HepG2 (cell line): Measurements from ENCODE around the gene SRD5A3. TPM values are rescaled to one million over a fixed set of nuclear protein-coding genes. Genes with fewer than 3 reads are reported as not detected.

Experiments used
- BCLAF1 ChIP-seq: fragments of 450-650 bp; IDR thresholded peaks from 2 replicates; pipeline ENCODE4 v1.6.1; 2017; ENCODE audit warnings: mild to moderate bottlenecking
- CBX2 ChIP-seq, 2 experiments: fragments of 200-600 bp in 1 of 2; sonication (generic); formaldehyde crosslinking in 1 of 2; IDR thresholded peaks; 2 replicates each; pipeline versions ENCODE4 v1.7.0 to v1.8.1; 2018 to 2022; ENCODE audit warnings: low read depth in 2 of 2, low read length in 1 of 2, mild to moderate bottlenecking in 1 of 2, missing genetic modification reagents in 1 of 2
- DMTF1 ChIP-seq: sonication (generic); formaldehyde crosslinking; IDR thresholded peaks from 2 replicates; pipeline ENCODE4 v1.4.0; 2020; ENCODE audit warnings: mild to moderate bottlenecking, missing genetic modification reagents
- EED ChIP-seq: sonication (generic); formaldehyde crosslinking; IDR thresholded peaks from 2 replicates; pipeline ENCODE4 v1.5.0; 2020; ENCODE audit warnings: mild to moderate bottlenecking, missing genetic modification reagents
- JUND ChIP-seq: sonication (generic); formaldehyde crosslinking; IDR thresholded peaks from 2 replicates; pipeline ENCODE4 v1.8.0; 2022; ENCODE audit warnings: mild to moderate bottlenecking, missing genetic modification reagents
- KLF15 ChIP-seq: sonication (generic); formaldehyde crosslinking; IDR thresholded peaks from 2 replicates; pipeline ENCODE4 v1.8.1; 2023; ENCODE audit warnings: borderline replicate concordance, mild to moderate bottlenecking, inconsistent platforms, missing genetic modification reagents, mixed read lengths
- NR2C2 ChIP-seq: sonication (generic); formaldehyde crosslinking; IDR thresholded peaks from 2 replicates; pipeline ENCODE4 v1.4.0; 2020; ENCODE audit warnings: missing genetic modification reagents, mild to moderate bottlenecking, moderate library complexity, borderline replicate concordance
- POGZ ChIP-seq: sonication (generic); formaldehyde crosslinking; IDR thresholded peaks from 2 replicates; pipeline ENCODE4 v1.4.0; 2020; ENCODE audit warnings: mild to moderate bottlenecking, missing genetic modification reagents
- RFXAP ChIP-seq: sonication (generic); formaldehyde crosslinking; IDR thresholded peaks from 2 replicates; pipeline ENCODE4 v1.4.0; 2020; ENCODE audit warnings: missing genetic modification reagents, borderline replicate concordance
- RORA ChIP-seq: sonication (generic); formaldehyde crosslinking; IDR thresholded peaks from 2 replicates; pipeline ENCODE4 v1.5.0; 2020; ENCODE audit warnings: mild to moderate bottlenecking, missing genetic modification reagents, moderate library complexity
- SIX4 ChIP-seq: sonication (generic); formaldehyde crosslinking; IDR thresholded peaks from 2 replicates; pipeline ENCODE4 v1.4.0; 2020; ENCODE audit warnings: missing genetic modification reagents
- SOX5 ChIP-seq: IDR thresholded peaks from 2 replicates; pipeline ENCODE4 v1.6.1; 2016; ENCODE audit warnings: borderline replicate concordance
- ZBTB21 ChIP-seq: sonication (generic); formaldehyde crosslinking; IDR thresholded peaks from 2 replicates; pipeline ENCODE4 v1.4.0; 2020; ENCODE audit warnings: missing genetic modification reagents
- ZBTB3 ChIP-seq: sonication (generic); formaldehyde crosslinking; IDR thresholded peaks from 2 replicates; pipeline ENCODE4 v1.4.0; 2020; ENCODE audit warnings: low read depth, mild to moderate bottlenecking, moderate library complexity, missing genetic modification reagents, borderline replicate concordance
- ZNF124 ChIP-seq: sonication (generic); formaldehyde crosslinking; IDR thresholded peaks from 2 replicates; pipeline ENCODE4 v1.4.0; 2020; ENCODE audit warnings: missing genetic modification reagents
- ZNF207 ChIP-seq: fragments of 450-650 bp; IDR thresholded peaks from 2 replicates; pipeline ENCODE4 v1.6.1; 2016; ENCODE audit warnings: antibody characterized with exemption, borderline replicate concordance
- ZNF780A ChIP-seq: sonication (generic); formaldehyde crosslinking; IDR thresholded peaks from 2 replicates; pipeline ENCODE4 v1.8.0; 2022; ENCODE audit warnings: mild to moderate bottlenecking, missing genetic modification reagents, moderate library complexity
- ZZZ3 ChIP-seq: sonication (generic); formaldehyde crosslinking; IDR thresholded peaks from 2 replicates; pipeline ENCODE4 v1.4.0; 2020; ENCODE audit warnings: missing genetic modification reagents, mild to moderate bottlenecking, borderline replicate concordance
- polyA plus RNA-seq, 8 experiments: library from polyadenylated mRNA; depleted of rRNA in 3 of 8; stranded (reverse) in 7 of 8; unstranded in 1 of 8; fragments of >200 nt; fragmentation: Illumina TruSeq in 4 of 8; extraction: Trizol in 4 of 8; gene quantifications; 2 replicates each; pipeline versions ENCODE4 v1.2.1 to v1.2.3, GENCODE V29; 2011 to 2016; ENCODE audit warnings: low read depth in 4 of 8, missing spikeins in 1 of 8, mixed read lengths in 1 of 8; ENCODE audit not compliant: insufficient read depth in 1 of 8
- total RNA-seq, 5 experiments: library from RNA; depleted of rRNA; stranded (reverse); fragments of >200 nt; fragmentation: Illumina TruSeq; extraction: Trizol; gene quantifications; 2 replicates each; pipeline ENCODE4 v1.2.3, GENCODE V29; 2016; ENCODE audit warnings: low read depth in 1 of 5
- TF ChIP-seq, protein P1 (sequence below): sonication (generic); formaldehyde crosslinking; IDR thresholded peaks from 2 replicates; pipeline ENCODE4 v1.8.0; 2022; ENCODE audit warnings: mild to moderate bottlenecking, missing genetic modification reagents
- TF ChIP-seq, protein P2 (sequence below): sonication (generic); formaldehyde crosslinking; IDR thresholded peaks from 2 replicates; pipeline ENCODE4 v1.8.0; 2022; ENCODE audit warnings: mild to moderate bottlenecking, missing genetic modification reagents, moderate library complexity

The SRD5A3 gene
- total and polyA plus RNA-seq, 2 of the 13 experiments (the other 11 are each of a cell fraction or from before 2014, with no cell fraction given) = 12.4 to 18.4 TPM

DNA sequence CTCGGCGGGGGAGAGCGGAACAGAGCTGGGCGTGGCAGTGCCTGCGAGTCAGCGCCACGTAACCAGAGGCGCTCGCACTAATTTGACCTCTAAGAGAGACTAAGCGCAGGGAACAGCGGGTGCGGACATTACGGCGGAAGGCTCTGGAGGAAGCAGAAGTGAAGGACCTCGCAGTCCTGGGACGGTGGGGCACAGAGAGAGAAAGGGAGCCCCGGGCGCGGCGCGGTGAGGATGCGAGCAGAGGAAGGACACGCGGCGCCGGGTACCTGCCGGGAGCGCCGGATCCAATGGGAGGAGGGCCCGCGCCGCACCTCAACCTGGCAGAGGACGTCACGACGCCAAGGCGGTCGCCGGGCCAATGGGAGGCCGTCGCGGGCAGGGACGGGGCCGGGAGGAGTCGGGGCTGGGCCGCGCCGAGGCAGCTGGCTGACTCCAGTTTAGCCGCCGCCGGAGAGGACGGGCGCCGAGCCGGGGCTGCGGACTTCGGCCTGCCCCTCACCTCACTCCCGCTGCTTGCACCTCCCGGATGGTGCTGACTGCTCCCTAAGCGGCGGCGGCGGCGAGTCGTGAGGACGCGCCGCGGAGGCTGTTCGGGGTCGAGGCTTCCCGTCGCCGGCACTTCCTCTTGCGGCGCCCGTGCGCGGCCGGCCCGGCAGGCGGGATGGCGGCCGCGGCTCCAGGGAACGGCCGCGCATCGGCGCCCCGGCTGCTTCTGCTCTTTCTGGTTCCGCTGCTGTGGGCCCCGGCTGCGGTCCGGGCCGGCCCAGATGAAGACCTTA is 49.7 kb downstream of the SRD5A3 start, which contains the start of gene TMEM165 (continued):
- TF ChIP-seq ZBTB21 (CRISPR knock-in tag) (peak; percentile 52; the same call in 1 of the 2 replicates), SIX4 (CRISPR knock-in tag) (no peak), EED (CRISPR knock-in tag) (peak; percentile 49; the same call in 1 of the 2 replicates), BCLAF1 (no peak), CBX2 (IDR thresholded peaks at IDR 0.05; ENCODE audit: low read depth, low read length) (no peak), CBX2 (CRISPR knock-in tag; IDR thresholded peaks at IDR 0.05; ENCODE audit: low read depth) (no peak), SOX5 (CRISPR knock-in tag) (peak; percentile 19; the same call in 1 of the 2 replicates), RFXAP (peak; percentile 90; the same call in 1 of the 2 replicates), RORA (CRISPR knock-in tag) (no peak), POGZ (CRISPR knock-in tag) (peak; percentile 76), NR2C2 (CRISPR knock-in tag) (no peak; the same call in 1 of the 2 replicates), ZNF124 (CRISPR knock-in tag) (peak; percentile 83; the same call in 1 of the 2 replicates), ZZZ3 (CRISPR knock-in tag) (0 out of 2 replicates have a peak, but pooled peaks have one; percentile 39), ZBTB3 (CRISPR knock-in tag) (no peak), JUND (no peak), ZNF780A (CRISPR knock-in tag) (no peak), DMTF1 (CRISPR knock-in tag) (no peak), KLF15 (no peak; the same call in 1 of the 2 replicates), ZNF207 (no peak)
- TF ChIP-seq, protein P1, sequence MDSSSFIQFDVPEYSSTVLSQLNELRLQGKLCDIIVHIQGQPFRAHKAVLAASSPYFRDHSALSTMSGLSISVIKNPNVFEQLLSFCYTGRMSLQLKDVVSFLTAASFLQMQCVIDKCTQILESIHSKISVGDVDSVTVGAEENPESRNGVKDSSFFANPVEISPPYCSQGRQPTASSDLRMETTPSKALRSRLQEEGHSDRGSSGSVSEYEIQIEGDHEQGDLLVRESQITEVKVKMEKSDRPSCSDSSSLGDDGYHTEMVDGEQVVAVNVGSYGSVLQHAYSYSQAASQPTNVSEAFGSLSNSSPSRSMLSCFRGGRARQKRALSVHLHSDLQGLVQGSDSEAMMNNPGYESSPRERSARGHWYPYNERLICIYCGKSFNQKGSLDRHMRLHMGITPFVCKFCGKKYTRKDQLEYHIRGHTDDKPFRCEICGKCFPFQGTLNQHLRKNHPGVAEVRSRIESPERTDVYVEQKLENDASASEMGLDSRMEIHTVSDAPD (CRISPR knock-in tag) = no peak
- TF ChIP-seq, protein P2, sequence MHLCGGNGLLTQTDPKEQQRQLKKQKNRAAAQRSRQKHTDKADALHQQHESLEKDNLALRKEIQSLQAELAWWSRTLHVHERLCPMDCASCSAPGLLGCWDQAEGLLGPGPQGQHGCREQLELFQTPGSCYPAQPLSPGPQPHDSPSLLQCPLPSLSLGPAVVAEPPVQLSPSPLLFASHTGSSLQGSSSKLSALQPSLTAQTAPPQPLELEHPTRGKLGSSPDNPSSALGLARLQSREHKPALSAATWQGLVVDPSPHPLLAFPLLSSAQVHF (CRISPR knock-in tag) = no peak
